SK-N-SH treated with all-trans-retinoic acid at 6 μM for 48 hours (cell line): Measurements from ENCODE around the gene ZFYVE21.

ENCODE experiments used
- BACH2 ChIP-seq: fragments of 250-450 bp; sonication (Bioruptor Pico); IDR thresholded peaks from 2 replicates; pipeline ENCODE4 v1.9.0; 2021; ENCODE audit warnings: mild to moderate bottlenecking, borderline replicate concordance
- CSRNP3 ChIP-seq: fragments of 250-450 bp; sonication (Bioruptor Pico); IDR thresholded peaks from 2 replicates; pipeline ENCODE4 v1.5.1; 2021; ENCODE audit warnings: mild to moderate bottlenecking, moderate library complexity
- ESRRG ChIP-seq: fragments of 250-450 bp; sonication (Bioruptor Pico); IDR thresholded peaks from 2 replicates; pipeline ENCODE4 v1.6.1; 2021; ENCODE audit warnings: mild to moderate bottlenecking
- PATZ1 ChIP-seq: fragments of 250-450 bp; sonication (Bioruptor Pico); IDR thresholded peaks from 2 replicates; pipeline ENCODE4 v1.8.0; 2020; ENCODE audit warnings: mild to moderate bottlenecking, moderate library complexity, borderline replicate concordance
- POU6F1 ChIP-seq: fragments of 250-450 bp; sonication (Bioruptor Pico); IDR thresholded peaks from 2 replicates; pipeline ENCODE4 v1.8.0; 2021; ENCODE audit warnings: low read depth, mild to moderate bottlenecking, moderate library complexity, borderline replicate concordance
- RARB ChIP-seq: fragments of 250-450 bp; sonication (Bioruptor Pico); IDR thresholded peaks from 2 replicates; pipeline ENCODE4 v1.8.0; 2021; ENCODE audit warnings: mild to moderate bottlenecking, moderate library complexity
- TOX ChIP-seq: fragments of 250-450 bp; sonication (Bioruptor Pico); IDR thresholded peaks from 2 replicates; pipeline ENCODE4 v1.8.0; 2021; ENCODE audit warnings: mild to moderate bottlenecking, moderate library complexity, borderline replicate concordance
- TSHZ2 ChIP-seq: fragments of 250-450 bp; sonication (Bioruptor Pico); IDR thresholded peaks from 2 replicates; pipeline ENCODE4 v1.5.0; 2020; ENCODE audit warnings: mild to moderate bottlenecking, moderate library complexity
- ZFP3 ChIP-seq: fragments of 250-450 bp; sonication (Bioruptor Pico); IDR thresholded peaks from 2 replicates; pipeline ENCODE4 v1.5.0; 2020; ENCODE audit warnings: mild to moderate bottlenecking, moderate library complexity
- ZFP30 ChIP-seq: fragments of 450-650 bp; formaldehyde crosslinking; IDR thresholded peaks from 2 replicates; pipeline ENCODE4 v1.5.0; 2022; ENCODE audit warnings: mild to moderate bottlenecking, moderate library complexity
- ZNF565 ChIP-seq: fragments of 450-650 bp; formaldehyde crosslinking; conservative IDR thresholded peaks from 2 replicates; pipeline ENCODE4 v1.5.0; 2020; ENCODE audit warnings: low read depth, mild to moderate bottlenecking, moderate library complexity

GRCh38 chr14:103699901-103700752, 15.5 kb upstream of the ZFYVE21 start:
- TF ChIP-seq POU6F1 (CRISPR knock-in tag) (no peak), CSRNP3 (CRISPR knock-in tag) (no peak), ZFP30 (no peak), TOX (no peak), ZFP3 (CRISPR knock-in tag) (no peak), RARB (CRISPR knock-in tag) (no peak), ESRRG (no peak), BACH2 (no peak), ZNF565 (CRISPR knock-in tag) (no peak), PATZ1 (CRISPR knock-in tag) (no peak), TSHZ2 (no peak)
